Neural progenitor cell (in vitro differentiated cells): Measurements from ENCODE around the gene AGPAT4. TPM values are rescaled to one million over a fixed set of nuclear protein-coding genes. Genes with fewer than 3 reads are reported as not detected.

Experiments
- DNase-seq: peaks from one replicate; pipeline ENCODE4 v3.0.0-alpha.2; 2016; ENCODE audit warnings: low spot score
- H2AFZ ChIP-seq: fragments of 200-600 bp; sonication (generic); replicated peaks from 2 replicates; pipeline ENCODE4 v1.6.1; 2016; ENCODE audit warnings: antibody characterized with exemption
- H3F3A ChIP-seq: fragments of 200-600 bp; sonication (generic); 2 replicates; pipeline ENCODE4 v1.6.1; 2016; ENCODE audit warnings: antibody characterized with exemption, low read depth
- H3K27ac ChIP-seq: fragments of 200-600 bp; sonication (generic); 2 replicates; pipeline ENCODE4 v1.5.1; 2016; ENCODE audit warnings: mild to moderate bottlenecking
- H3K27me3 ChIP-seq: fragments of 200-600 bp; sonication (generic); 2 replicates; pipeline ENCODE4 v1.6.1; 2016; ENCODE audit warnings: mild to moderate bottlenecking, moderate library complexity
- H3K36me3 ChIP-seq: fragments of 200-600 bp; sonication (generic); 2 replicates; pipeline ENCODE4 v1.5.1; 2016
- H3K4me1 ChIP-seq: fragments of 200-600 bp; sonication (generic); 2 replicates; pipeline ENCODE4 v1.6.1; 2016; ENCODE audit warnings: mixed run types
- H3K4me2 ChIP-seq: fragments of 200-600 bp; sonication (generic); 2 replicates; pipeline ENCODE4 v1.6.1; 2016
- H3K4me3 ChIP-seq: fragments of 200-600 bp; sonication (generic); 2 replicates; pipeline ENCODE4 v1.5.1; 2016
- H3K79me2 ChIP-seq: fragments of 200-600 bp; sonication (generic); 2 replicates; pipeline ENCODE4 v1.6.1; 2016; ENCODE audit warnings: low read depth
- H3K9ac ChIP-seq: fragments of 200-600 bp; sonication (generic); 2 replicates; pipeline ENCODE4 v1.6.1; 2016
- H3K9me3 ChIP-seq: fragments of 200-600 bp; sonication (generic); 2 replicates; pipeline ENCODE4 v1.5.1; 2016; ENCODE audit warnings: low read depth
- H4K20me1 ChIP-seq: fragments of 200-600 bp; sonication (generic); 2 replicates; pipeline ENCODE4 v1.6.1; 2016; ENCODE audit warnings: low read depth
- H3K27ac Mint-ChIP-seq: 3 replicates; pipeline ENCODE4 v1.8.0; 2021; ENCODE audit warnings: mixed read lengths
- H3K27me3 Mint-ChIP-seq: 2 replicates; pipeline ENCODE4 v1.8.0; 2022; ENCODE audit warnings: low read depth, mild to moderate bottlenecking, inconsistent platforms, moderate library complexity, mixed read lengths; ENCODE audit not compliant: insufficient read depth
- H3K36me3 Mint-ChIP-seq: 3 replicates; pipeline ENCODE4 v1.8.0; 2021; ENCODE audit warnings: mixed read lengths
- H3K4me1 Mint-ChIP-seq: 3 replicates; pipeline ENCODE4 v1.8.0; 2021; ENCODE audit warnings: mixed read lengths
- H3K4me3 Mint-ChIP-seq: 3 replicates; pipeline ENCODE4 v1.8.0; 2021; ENCODE audit warnings: mild to moderate bottlenecking, moderate library complexity, mixed read lengths
- H3K9me3 Mint-ChIP-seq: 3 replicates; pipeline ENCODE4 v1.8.0; 2020; ENCODE audit warnings: mixed read lengths
- CTCF ChIP-seq: fragments of 200-600 bp; sonication (generic); IDR thresholded peaks from 2 replicates; pipeline ENCODE4 v1.5.1; 2017; ENCODE audit warnings: antibody characterized with exemption, mild to moderate bottlenecking
- EZH2 ChIP-seq: fragments of 200-600 bp; sonication (generic); IDR thresholded peaks from 2 replicates; pipeline ENCODE4 v1.6.1; 2017; ENCODE audit warnings: antibody characterized with exemption, mild to moderate bottlenecking, moderate library complexity
- EZH2phosphoT487 ChIP-seq: fragments of 200-600 bp; sonication (generic); IDR thresholded peaks from 2 replicates; pipeline ENCODE4 v1.6.1; 2017; ENCODE audit warnings: antibody characterized with exemption
- total RNA-seq: library from RNA; depleted of rRNA; stranded (reverse); fragments of >200 nt; gene quantifications from 2 replicates; pipeline ENCODE4 v1.2.3, GENCODE V29; 2015; ENCODE audit warnings: low replicate concordance

AGPAT4 gene
- total RNA-seq, 1 donor from 2014 or later, result 30.5 TPM

- Histone ChIP-seq H3K9me3 (peaks cover 24% of the 10 kb centered on the region), H4K20me1 (no peaks in the 10 kb centered on the region), H3K4me1 (peaks cover 20% of the 10 kb centered on the region), H3K27ac (no peak overlapping the region), H3K9ac (no peak overlapping the region), H3F3A (peaks cover 18% of the 10 kb centered on the region), H3K27me3 (no peaks in the 10 kb centered on the region), H3K4me3 (no peak overlapping the region), H3K4me2 (peak overlapping the region; percentile 42), H2AFZ (peak overlapping the region; percentile 31), H3K79me2 (no peaks in the 10 kb centered on the region), H3K36me3 (peaks cover 13% of the 10 kb centered on the region)
- DNase-seq, result peak; percentile 42
- TF ChIP-seq EZH2phosphoT487 (no peak), EZH2 (no peak), CTCF (no peak)
- Mint-ChIP-seq H3K4me3 (no peak overlapping the region), H3K4me1 (peaks cover 11% of the 10 kb centered on the region), H3K27me3 (no peaks in the 10 kb centered on the region), H3K36me3 (no peaks in the 10 kb centered on the region), H3K27ac (no peak overlapping the region), H3K9me3 (peaks cover 31% of the 10 kb centered on the region)
Measured at GRCh38 chr6:161292145-161292544, 18.3 kb upstream of the AGPAT4 start.

GRCh38 chr6:161290751-161291150, 16.9 kb upstream of the AGPAT4 start:
- no peak overlapping the region for H3K4me3 ChIP-seq
- TF ChIP-seq EZH2phosphoT487, result no peak
- no peak for TF ChIP-seq EZH2
- no peak for TF ChIP-seq CTCF
- Mint-ChIP-seq H3K4me1 (peaks cover 11% of the 10 kb centered on the region), H3K9me3 (peaks cover 24% of the 10 kb centered on the region), H3K36me3 (no peaks in the 10 kb centered on the region), H3K27me3 (peaks cover 2% of the 10 kb centered on the region), H3K27ac (no peak overlapping the region), H3K4me3 (peak overlapping the region; percentile 0)
- H3K79me2 ChIP-seq, result no peaks in the 10 kb centered on the region
- no peak overlapping the region for H3K9ac ChIP-seq
- peaks cover 12% of the 10 kb centered on the region for H3K9me3 ChIP-seq
- no peaks in the 10 kb centered on the region for H4K20me1 ChIP-seq
- H2AFZ ChIP-seq, result no peak overlapping the region
- peaks cover 20% of the 10 kb centered on the region for H3K4me1 ChIP-seq
- H3K4me2 ChIP-seq, result no peak overlapping the region
- DNase-seq, result no peak
- peaks cover 9% of the 10 kb centered on the region for H3K36me3 ChIP-seq
- no peak overlapping the region for H3K27ac ChIP-seq
- peaks cover 18% of the 10 kb centered on the region for H3F3A ChIP-seq
- no peaks in the 10 kb centered on the region for H3K27me3 ChIP-seq

- H3K36me3 Mint-ChIP-seq, result no peaks in the 10 kb centered on the region
- H3K27me3 Mint-ChIP-seq, result peaks cover 4% of the 10 kb centered on the region
- Histone ChIP-seq H3F3A (no peaks in the 10 kb centered on the region), H3K27me3 (no peaks in the 10 kb centered on the region), H3K4me3 (no peak overlapping the region), H3K4me1 (no peaks in the 10 kb centered on the region), H4K20me1 (no peaks in the 10 kb centered on the region), H2AFZ (no peak overlapping the region), H3K79me2 (no peaks in the 10 kb centered on the region), H3K4me2 (no peak overlapping the region), H3K27ac (no peak overlapping the region), H3K9ac (no peak overlapping the region), H3K9me3 (no peaks in the 10 kb centered on the region), H3K36me3 (no peaks in the 10 kb centered on the region)
- H3K4me3 Mint-ChIP-seq, result no peak overlapping the region
- H3K4me1 Mint-ChIP-seq, result no peaks in the 10 kb centered on the region
- H3K9me3 Mint-ChIP-seq, result peaks cover 4% of the 10 kb centered on the region
- DNase-seq, result no peak
- TF ChIP-seq EZH2phosphoT487 (no peak), EZH2 (no peak), CTCF (no peak)
- no peak overlapping the region for H3K27ac Mint-ChIP-seq
Measured at GRCh38 chr6:161284653-161285052, 10.8 kb upstream of the AGPAT4 start.
